NCI-H1105 (cell line): Measurements from ENCODE around the gene ENKD1.

ENCODE experiments used
- DNase-seq: peaks from one replicate; lab custom pipeline; 2025; lab: John Stamatoyannopoulos, UW

The ENKD1 gene

DNA sequence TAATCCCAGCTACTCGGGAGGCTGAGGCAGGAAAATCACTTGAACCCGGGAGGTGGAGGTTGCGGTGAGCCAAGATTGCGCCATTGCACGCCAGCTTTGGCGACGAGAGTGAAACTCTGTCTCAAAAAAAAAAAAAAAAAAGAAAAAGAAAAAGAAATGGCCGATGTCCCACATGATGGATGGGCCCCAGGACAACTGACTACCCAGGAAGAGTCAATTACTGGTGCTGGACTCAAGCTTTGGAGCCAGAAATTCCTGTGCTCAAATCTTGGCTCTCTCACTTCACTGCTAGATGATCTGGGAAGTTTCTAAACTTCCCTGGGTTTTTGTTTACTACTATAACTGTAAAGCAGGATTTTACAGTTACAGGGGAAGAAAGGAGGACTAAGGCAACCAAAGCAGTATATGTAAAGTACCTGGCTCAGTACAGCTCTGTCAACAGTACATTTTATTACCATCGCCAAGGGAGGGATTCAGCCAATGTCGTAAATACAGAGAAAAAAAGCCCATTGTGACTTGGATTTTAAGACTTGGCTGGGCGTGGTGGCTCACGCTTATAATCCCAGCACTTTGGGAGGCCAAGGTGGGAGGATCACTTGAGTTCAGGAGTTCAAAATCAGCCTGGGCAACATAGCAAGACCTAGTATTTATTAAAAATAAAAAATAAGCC, 11.9 kb upstream of the ENKD1 start:
- DNase-seq = no peak

DNA sequence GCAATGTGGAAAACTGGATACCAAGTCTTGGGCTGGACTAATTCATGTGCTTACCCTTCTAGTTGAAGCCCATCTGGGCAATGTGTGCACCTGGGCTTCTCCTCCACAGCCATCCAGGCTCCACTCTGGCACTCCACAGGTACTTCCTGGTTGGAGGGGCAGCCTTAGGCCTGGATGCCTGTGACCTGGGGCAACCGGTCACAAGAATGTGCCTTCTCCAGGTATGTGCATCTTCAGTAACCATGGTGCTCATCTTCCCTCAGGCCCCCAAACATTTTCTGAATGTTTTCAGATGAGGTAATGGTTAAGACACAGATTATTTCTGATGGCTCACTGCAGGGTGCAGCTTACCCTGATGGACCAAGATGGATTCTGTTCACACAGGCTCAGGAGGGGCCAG, 11.2 kb upstream of the ENKD1 start:
- DNase-seq = no peak

DNA sequence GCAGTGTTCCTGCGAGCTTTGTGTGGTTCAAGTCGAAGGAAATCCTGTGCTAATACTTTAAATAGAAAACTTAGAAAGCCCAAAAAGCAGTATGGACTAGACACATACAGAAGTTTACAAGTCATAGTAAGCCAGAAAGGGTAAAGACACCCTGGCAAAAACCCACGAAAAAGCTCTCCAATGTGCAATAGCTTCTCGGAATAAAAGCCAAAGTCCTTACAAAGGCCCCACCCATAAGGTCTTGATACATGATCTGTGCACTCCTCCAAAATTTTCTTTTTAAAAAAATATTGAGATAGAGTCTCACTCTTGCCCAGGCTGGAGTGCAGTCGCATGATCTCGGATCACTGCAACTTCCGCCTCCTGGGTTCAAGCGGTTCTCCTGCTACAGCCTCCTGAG, 10.4 kb upstream of the ENKD1 start:
- DNase-seq = no peak

DNA sequence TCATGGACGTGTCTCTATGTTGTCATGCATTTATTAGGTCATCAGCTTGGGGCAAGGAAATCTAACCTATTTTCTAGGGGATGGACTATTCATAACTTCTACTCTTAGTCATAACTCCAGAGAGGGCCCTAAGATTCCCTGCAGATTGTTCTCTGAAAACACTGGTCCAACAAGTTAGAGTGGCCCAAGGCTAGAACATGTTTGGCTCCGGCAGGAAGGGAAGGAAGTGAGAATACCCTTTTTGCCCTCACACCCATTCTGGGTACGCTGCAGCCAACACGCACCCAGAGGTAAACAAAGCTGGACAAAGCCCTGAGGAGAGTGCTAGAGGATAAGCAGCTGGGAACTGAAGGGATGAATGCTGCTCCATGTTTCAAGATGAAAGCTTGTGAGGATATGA, 10.0 kb upstream of the ENKD1 start:
- no peak for DNase-seq

DNA sequence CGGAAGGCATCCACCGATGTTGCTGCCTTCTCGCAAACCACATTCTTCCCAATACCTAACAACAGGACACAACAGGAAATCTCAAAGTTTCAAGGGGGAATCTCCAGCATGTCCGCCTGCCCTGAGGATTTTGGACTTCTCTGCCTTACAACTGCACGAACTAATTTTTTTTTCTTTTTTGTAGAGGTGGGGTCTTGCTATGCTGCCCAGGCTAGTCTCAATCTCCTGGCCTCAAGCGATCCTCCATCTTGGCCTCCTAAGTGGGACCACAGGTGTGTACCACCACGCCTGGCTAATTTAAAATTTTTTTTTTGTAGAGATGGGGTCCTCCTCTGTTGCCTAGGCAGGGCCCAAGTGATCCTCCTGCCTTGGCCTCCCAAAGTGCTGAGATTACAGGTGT, 9.4 kb upstream of the ENKD1 start:
- no peak for DNase-seq

DNA sequence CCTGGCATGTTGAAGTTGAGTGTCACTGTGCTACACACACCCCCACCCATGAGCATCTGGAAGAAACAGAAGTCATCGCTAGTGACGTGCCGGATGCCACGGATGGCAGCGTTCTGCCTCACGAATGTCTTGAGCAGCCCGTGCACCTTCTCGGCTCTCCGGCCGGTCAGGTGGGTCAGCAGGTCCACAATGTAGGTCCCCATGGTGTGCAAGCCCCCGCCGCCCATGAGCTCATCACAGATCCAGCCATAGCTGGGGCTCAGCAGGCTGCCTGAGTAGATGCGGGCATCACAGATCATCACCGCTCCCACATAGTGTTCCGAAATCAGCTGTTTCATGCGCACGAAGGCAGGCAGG, 9.0 kb upstream of the ENKD1 start:
- DNase-seq = no peak

DNA sequence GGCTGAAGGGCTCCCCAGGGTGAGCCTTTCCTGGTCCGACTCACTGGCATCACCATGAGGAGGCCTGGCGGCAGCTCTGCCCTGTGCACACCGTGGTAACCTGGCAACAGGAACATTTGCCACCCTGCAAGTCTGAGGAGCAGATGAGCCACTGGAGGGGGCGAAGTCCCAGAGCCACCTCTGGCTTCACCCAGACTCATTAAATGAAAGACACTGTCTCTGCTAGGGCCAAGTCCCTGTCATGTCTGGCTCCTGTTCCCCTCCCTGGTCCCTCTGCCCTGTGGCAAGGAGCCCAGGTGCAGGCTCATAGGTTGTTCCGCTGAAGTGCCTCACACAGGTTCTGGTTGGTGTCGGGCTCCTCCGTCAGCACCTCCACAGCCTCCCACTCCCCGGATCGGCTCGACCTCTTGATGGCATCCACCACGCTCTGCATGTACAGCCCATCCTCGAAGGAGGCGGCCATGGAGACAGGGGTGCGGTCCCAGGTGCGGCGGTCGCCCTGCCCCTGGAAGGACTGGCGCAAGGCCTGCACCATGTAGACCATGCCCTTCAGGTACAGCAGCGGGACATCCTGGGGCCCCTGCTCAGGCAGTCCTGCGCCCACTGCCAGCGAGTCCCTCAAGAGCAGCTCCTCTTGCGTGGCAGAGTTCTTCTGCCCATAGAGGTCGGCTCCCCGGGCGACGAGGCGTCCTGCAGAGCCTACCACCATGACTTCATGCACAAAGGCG, 8.5 kb upstream of the ENKD1 start:
- no peak for DNase-seq

DNA sequence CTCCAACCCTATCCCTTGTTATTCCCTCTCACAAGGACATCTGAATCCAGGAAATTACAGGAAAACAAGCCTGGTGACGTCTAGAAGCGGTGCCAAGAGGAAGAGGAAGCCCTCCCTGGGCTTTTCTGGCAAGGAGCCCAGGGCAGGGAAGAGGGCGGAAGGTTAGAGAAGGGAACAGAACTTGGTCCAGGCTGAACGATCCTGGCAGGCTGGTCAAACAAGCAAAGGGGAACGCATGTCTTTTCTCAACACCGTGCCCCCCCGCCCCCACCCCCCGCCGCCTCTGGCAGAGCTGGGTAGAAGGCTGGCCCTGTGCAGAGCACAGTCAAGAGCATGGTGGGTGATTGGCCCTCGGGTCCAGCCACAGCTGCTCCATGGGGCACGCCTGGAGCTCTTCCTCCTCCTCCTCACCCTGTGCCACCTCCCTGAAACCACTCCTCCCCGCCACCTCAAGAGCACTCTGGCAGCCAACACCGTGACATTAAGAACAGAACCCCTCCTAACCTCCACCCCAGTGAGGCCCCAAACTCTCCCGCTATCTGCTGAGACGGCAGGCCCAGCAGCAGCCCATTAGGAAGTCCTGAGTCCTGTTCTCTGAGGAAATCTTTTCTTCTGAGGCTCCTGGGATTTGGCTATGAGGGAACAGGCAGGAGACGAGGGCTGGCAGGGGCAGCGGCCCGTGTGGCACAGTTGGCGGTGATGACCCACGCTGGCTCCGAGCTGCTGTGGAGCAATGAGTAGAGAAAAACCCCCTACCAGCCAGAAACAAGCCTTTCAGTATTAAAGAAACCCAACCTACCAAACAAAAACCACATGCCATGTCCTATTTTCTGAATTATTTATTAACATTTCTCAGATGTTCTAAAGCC, 7.4 kb upstream of the ENKD1 start:
- no peak for DNase-seq

DNA sequence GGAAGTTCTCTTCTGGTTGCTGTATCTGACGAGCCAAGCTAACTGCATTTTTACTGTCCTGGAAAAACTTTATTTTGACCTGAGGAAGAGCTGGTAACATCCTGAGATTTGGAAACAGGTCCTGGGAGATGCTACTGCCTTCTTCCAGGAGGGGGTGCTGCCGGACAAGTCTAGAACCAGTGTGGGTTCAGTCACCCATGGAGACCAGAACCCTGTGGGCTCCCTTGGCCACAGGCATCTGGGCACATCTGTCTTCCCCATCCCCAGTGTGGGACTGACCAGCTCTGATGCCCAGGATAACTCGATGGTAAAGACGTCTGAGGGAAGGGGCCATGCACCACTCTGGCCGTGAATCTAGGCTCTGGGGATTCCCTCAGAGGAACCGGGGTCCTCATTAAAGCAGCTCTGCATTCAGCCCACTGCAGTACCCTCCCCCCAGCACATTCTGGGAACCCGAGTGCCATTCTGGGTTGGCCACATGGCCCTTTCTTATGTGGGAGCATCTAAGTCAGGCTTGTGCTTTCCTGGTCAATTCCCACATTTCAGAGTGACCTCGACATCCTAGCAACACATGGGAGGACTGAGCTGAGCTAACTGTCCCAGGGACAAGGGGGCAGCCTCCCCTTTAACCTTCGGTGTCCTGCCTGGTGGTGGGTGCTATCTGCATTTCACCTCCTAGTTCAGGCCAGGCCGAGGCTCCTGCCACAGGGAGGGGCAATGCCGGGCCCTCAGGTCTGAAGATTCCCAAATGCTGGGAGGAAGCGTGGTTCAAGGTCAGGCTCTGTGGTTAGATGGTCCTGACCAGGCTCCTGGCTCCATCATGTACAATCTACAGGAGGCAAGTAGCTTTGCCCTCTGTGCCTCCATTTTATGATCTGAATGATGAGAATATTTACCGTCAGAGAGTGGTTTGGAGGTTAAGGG, 6.5 kb upstream of the ENKD1 start:
- no peak for DNase-seq

DNA sequence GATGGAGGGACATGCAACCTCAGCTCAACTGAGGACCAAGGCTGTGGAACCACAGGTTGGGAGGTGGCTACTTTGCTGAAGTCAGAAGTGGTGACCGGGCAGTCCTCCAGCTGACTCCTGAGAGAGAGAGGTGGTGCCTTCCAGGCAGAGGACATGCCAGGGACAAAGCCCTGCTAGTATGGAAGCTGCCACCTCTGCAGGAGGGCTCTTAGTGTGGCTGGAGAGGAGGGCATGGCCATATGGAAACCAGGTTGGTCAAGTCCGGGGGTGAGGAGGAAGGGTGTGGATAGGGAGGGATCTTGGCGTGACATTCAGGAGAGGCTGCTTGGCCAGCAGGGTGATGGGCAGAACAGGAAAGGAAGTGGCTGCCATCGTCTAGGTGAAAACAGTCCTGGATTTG, 5.8 kb upstream of the ENKD1 start:
- DNase-seq = no peak

DNA sequence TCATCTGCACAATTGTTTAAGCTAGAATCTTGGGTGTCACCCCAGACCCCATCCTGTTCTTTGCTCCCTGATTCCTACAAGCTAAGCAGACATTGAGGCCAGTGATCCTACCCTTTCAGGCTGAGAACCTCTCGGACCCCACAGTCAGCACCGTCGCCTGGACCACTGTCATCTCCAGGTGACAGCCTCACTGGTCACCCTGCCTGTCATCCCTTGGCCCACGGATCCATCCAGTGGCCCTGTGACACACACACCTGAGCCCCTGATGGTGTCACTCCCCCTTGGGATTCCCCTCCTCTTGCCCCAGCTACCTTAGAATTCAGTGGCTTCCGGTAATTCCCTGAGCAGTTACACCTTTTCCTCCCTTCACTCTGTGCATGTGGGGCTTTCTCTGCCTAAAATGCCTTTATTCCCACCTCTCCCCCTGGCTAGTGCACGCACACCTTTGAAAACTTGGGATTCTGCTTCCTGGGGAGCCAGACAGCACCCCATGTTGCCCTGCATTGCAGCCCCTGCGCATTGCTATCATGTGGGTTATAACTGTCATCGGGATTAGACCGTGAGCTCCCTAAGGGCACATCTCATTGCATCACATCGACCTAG, 3.0 kb upstream of the ENKD1 start:
- no peak for DNase-seq

DNA sequence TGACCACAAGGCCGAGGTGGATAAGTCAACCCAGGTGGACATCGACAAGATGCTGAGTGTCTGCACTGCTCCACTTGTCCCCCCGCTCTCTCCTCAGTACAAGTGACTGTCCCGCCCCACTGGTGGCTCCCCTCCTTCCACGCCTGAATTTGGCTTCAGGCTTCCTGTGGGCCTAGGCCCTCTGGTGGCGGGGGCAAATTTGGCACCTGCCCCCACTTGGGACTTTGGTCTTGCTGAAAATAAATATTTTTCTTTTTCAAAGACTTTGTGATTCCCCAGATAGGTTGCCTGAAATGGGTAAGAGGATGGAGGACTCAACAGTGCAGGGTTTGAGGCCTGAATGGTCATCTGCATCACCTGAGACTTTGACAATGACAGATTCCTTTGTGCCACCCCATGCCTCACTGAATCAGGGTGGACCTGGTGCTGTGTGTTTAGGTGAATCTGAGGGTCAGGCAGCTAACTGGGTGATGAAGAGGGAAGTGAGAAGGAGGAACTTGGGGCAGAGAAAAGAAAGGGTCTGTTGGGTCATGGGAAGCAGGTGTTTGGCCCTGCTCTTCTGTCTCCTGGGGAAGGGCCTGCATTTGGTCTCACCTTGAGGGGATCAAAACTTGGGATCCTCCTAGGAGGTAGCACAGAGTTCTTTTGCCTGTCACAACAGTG, 2.1 kb upstream of the ENKD1 start:
- no peak for DNase-seq

DNA sequence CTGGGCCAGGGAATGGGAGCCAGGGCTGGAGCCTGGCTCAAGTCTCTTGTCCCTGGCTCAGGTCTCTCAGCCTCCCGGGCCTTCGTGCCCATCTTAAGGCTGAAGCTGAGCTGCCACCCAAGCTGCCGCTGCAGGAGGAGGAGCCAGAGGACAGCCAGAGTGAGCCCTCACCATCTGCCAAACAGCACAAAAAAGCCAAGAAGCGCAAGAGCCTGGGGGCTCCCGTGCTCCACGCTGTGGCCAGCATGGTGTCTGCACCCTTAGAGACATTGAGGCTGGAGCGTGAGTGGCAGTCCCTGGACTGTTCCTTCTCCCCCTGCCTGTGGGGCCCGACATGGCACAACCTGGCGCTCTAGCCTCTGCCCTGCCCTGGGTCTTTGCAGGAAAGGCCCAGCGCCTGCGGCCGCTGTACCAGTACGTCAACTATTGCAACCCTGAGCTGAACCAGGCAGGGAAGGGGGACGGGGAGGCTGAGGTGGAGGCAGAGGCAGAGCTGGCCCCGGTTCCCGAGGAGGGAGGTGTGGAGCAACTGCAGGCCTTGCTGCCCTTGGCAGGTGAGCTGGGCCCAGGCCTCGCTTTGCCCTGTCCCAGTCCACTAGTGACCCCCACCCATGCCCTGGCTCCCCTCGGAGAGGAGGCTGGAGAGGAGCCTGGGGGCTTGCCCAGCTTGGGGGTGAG, 1.4 kb upstream of the ENKD1 start:
- DNase-seq = peak; percentile 60

DNA sequence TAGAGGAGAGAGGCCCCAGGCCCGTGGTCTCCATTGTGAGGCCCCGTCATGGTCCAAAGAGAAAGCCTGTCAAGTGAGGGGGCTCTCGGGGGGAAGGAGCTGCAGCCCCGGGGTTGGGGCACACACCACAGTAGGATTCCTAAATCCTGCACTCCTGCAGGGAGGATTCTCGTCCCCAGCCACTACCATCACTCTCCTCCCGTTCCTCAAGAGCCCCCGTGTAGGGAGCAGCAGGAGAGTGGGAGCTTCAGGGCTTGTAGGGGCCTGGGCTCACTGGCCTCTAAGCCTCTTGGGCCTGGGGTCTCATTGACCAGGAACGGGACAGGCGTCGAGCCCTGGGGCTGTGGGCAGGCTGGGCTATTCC, 885 bp upstream of the ENKD1 start:
- DNase-seq = no peak

DNA sequence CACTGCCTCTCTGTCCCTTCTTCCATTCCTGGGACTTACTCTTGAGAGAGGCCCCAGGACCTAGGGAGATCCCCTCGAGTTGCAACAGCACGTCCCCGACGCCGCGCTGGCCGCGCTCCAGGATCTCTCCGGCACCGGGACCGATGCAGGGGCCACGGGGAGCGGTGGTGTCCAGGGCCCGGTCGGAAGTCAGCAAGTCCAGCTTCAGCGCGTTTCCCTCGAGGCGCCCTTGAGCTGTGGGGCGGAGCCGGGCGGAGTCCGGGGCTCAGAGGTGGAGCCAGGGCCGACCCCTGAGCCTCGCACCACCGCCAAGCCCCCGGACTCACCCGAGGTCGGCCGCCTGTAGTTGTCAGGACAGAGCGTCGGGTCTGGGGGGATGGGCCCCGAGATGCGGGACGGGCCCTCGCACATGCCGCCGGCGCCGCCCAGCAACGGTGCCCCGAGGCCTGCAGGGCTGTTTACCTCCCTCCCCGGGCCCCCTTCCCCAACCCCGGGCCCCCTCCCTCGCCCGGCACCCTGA, 458 bp downstream of the ENKD1 start:
- no peak for DNase-seq

DNA sequence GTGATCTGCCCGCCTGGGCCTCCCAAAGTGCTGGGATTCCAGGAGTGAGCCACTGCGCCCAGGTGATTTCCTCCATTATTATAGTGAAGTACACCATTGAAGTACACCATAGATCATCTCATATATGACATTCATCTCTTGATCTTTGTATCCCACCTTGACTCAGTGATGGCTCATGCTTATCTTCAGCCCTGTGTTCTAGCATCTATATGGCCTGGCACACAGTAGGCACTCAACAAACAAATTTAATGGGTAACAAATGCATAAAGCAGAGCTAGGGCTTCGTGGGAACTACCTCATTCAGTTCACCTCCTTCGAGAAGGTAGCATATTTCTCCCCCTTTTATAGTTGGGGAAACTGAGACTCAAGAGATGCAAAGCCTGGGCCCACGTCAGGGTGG, 952 bp downstream of the ENKD1 start:
- no peak for DNase-seq

DNA sequence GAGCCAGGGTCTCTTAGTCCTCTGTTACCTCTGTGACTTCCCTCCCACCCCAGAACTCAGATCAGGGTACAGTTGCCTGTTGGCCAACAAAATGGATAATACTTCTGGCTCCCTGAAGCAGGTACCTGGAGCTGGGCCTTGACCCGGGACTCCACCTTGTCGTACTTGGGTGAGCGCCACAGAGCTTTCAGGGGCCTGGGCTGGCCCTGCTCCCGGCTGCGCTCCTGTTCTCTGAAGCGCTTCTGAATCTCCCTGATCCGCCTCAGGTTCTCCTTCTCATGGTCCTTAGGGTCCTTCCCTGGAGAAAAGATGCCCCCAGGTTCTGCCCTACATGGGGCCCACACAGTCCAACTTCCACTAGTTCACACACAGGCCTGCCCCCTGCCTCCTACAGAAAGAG, 1.7 kb downstream of the ENKD1 start:
- DNase-seq = no peak

DNA sequence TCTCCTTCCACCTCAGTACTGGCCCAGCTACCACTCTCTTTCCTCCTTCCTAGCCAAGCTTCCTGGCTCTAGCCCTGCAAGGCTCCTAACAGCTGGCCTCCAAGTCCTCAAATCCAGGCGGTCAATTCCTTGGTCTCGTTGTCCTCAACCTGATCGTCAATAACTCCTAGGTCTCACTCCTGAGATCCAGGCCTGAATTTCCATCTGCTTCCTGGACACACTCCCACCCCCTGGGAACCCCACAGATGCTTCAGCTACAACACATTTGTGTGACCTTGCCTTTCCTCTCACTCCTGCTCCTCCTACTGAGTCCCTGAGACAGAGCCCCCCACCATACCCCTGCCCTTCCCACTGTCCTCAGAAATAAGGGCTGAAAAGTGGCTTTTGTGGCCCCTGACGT, 2.3 kb downstream of the ENKD1 start:
- no peak for DNase-seq

DNA sequence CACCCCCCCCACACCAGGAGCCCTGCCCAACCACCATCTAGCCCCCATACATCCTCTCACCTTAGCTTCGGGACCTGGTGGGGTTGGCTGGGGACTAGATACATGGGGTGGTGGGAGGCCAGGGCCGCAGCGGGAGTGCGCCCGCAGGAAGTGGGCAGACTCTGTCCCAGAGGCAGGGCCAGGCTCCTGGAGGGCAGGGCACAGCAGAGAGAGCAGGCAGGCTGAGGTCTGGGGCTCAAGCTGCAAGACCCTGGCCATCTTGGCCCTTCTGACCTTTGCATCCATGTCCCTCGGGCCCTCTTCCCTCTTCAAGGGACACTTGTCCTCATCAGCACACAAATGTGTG, 2.7 kb downstream of the ENKD1 start:
- DNase-seq = no peak

DNA sequence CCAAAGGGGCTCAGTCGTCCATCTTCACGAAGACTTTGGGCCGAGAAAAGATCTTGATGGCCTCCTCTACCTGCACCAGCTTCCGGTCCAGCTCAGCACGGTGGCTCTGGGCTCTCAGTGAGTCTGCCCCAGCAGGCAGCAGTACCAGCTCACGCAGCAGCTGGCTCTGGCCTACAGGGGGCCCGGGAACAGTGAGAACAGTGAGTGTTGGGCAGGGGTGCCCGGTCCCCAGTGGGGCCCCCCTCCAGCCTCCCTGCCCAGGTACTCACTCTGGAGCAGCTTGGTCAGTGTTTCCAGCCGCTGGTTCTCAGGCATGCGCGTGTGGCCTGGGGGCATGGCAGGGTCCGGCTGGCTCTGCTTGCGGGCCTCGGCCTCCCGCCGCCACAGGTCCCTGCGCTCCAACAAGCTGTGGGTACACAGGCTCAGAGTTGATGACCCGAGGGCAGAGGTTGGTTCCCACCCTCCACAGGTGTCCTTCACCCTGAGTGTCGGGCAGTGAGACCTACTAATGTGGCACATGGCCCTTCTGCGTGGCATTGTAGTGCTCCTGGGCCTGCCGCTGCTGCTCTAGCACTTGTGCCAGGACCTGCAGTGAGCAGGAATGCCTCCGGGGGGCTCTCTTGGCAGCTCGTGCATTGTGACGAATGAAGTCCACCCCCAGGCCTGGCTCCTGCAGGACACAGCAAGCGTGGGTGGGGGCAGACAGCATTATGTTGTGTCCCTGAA, 3.2 kb downstream of the ENKD1 start:
- DNase-seq = no peak
